Measurements from ENCODE around the gene DPYSL5.

The DPYSL5 gene

GRCh38 chr2:26957041-26957440 lies 109.1 kb downstream of the DPYSL5 start:
- DNase-seq = no peak
- H3K27me3 ChIP-seq (replicated peaks in 2 of 5; ENCODE audit: control insufficient read depth in 4 of 5, insufficient read depth in 5 of 5, low read length in 4 of 5) = peaks cover 0 to 8% (median 0%) of the 10 kb centered on the region in 5 experiments
- H3K9me3 ChIP-seq (ENCODE audit: control extremely low read depth in 1 of 5, control insufficient read depth in 4 of 5, insufficient read depth in 2 of 5, low read depth in 1 of 5, low read length in 4 of 5) = no peaks in the 10 kb centered on the region
- ChIA-PET CTCF (interaction anchor here (0.7 to 14.2 kb wide), 7 partner anchors 15 to 111 kb away, joined by 3 to 319 read pairs (median 3); no protein-coding TSS in a partner anchor), POLR2A (interaction anchor here (0.6 kb wide), 1 partner anchor 84 kb away, joined by 6 read pairs; no protein-coding TSS in a partner anchor)
- peaks cover 0 to 7% (median 6%) of the 10 kb centered on the region in 4 experiments for H3K4me1 ChIP-seq (ENCODE audit: control extremely low read depth in 1 of 4, control insufficient read depth in 4 of 4, insufficient read depth in 4 of 4, low read length in 3 of 4)
- H3K36me3 ChIP-seq (ENCODE audit: control insufficient read depth in 4 of 4, insufficient read depth in 4 of 4, low read length in 3 of 4) = no peaks in the 10 kb centered on the region
- no peak overlapping the region for H3K27ac ChIP-seq (ENCODE audit: insufficient read depth in 1 of 2, low read depth in 1 of 2, low read length in 2 of 2, poor library complexity in 1 of 2, severe bottlenecking in 2 of 2)
- H3K4me3 ChIP-seq (ENCODE audit: control insufficient read depth in 1 of 7, extremely low read depth in 1 of 7, insufficient read depth in 4 of 7, low read depth in 2 of 7, low read length in 6 of 7) = no peak overlapping the region
- WGBS (ENCODE audit: insufficient coverage) = no CpG with 5 or more reads among the region's 3 CpGs

GRCh38 chr2:26957534-26957933 lies 109.6 kb downstream of the DPYSL5 start:
- H3K27me3 ChIP-seq (replicated peaks in 2 of 5; ENCODE audit: control insufficient read depth in 4 of 5, insufficient read depth in 5 of 5, low read length in 4 of 5) = peaks cover 0 to 8% (median 0%) of the 10 kb centered on the region in 5 experiments
- no peaks in the 10 kb centered on the region for H3K9me3 ChIP-seq (ENCODE audit: control extremely low read depth in 1 of 5, control insufficient read depth in 4 of 5, insufficient read depth in 2 of 5, low read depth in 1 of 5, low read length in 4 of 5)
- no peak overlapping the region for H3K4me3 ChIP-seq (ENCODE audit: control insufficient read depth in 1 of 7, extremely low read depth in 1 of 7, insufficient read depth in 4 of 7, low read depth in 2 of 7, low read length in 6 of 7)
- H3K36me3 ChIP-seq (ENCODE audit: control insufficient read depth in 4 of 4, insufficient read depth in 4 of 4, low read length in 3 of 4) = no peaks in the 10 kb centered on the region
- CTCF ChIA-PET = interaction anchor here (0.7 to 14.2 kb wide), 6 partner anchors 11 to 111 kb away, joined by 3 to 319 read pairs (median 3); no protein-coding TSS in a partner anchor
- POLR2A ChIA-PET = no interaction called here
- peaks cover 0 to 7% (median 6%) of the 10 kb centered on the region in 4 experiments for H3K4me1 ChIP-seq (ENCODE audit: control extremely low read depth in 1 of 4, control insufficient read depth in 4 of 4, insufficient read depth in 4 of 4, low read length in 3 of 4)
- WGBS (ENCODE audit: insufficient coverage) = 100% methylated on average over 2 of the region's 3 CpGs
- DNase-seq = no peak
- no peak overlapping the region for H3K27ac ChIP-seq (ENCODE audit: insufficient read depth in 1 of 2, low read depth in 1 of 2, low read length in 2 of 2, poor library complexity in 1 of 2, severe bottlenecking in 2 of 2)

GRCh38 chr2:26959331-26959730 lies 111.4 kb downstream of the DPYSL5 start:
- peaks cover 0 to 8% (median 0%) of the 10 kb centered on the region in 5 experiments for H3K27me3 ChIP-seq (replicated peaks in 2 of 5; ENCODE audit: control insufficient read depth in 4 of 5, insufficient read depth in 5 of 5, low read length in 4 of 5)
- ChIA-PET CTCF (interaction anchor here (0.6 to 14.2 kb wide), 15 partner anchors 8 to 419 kb away, joined by 3 to 319 read pairs (median 4); no protein-coding TSS in a partner anchor), POLR2A (interaction anchor here (0.6 kb wide), 1 partner anchor 101 kb away, joined by 4 read pairs; no protein-coding TSS in a partner anchor)
- H3K27ac ChIP-seq (ENCODE audit: insufficient read depth in 1 of 2, low read depth in 1 of 2, low read length in 2 of 2, poor library complexity in 1 of 2, severe bottlenecking in 2 of 2) = no peak overlapping the region
- no peaks in the 10 kb centered on the region for H3K36me3 ChIP-seq (ENCODE audit: control insufficient read depth in 4 of 4, insufficient read depth in 4 of 4, low read length in 3 of 4)
- no peaks in the 10 kb centered on the region for H3K9me3 ChIP-seq (ENCODE audit: control extremely low read depth in 1 of 5, control insufficient read depth in 4 of 5, insufficient read depth in 2 of 5, low read depth in 1 of 5, low read length in 4 of 5)
- WGBS (ENCODE audit: insufficient coverage) = 71% methylated on average over 2 of the region's 2 CpGs
- DNase-seq = peak in 2 of 3 donors; percentile 26 to 32
- no peak overlapping the region for H3K4me3 ChIP-seq (ENCODE audit: control insufficient read depth in 1 of 7, extremely low read depth in 1 of 7, insufficient read depth in 4 of 7, low read depth in 2 of 7, low read length in 6 of 7)
- peaks cover 0 to 7% (median 6%) of the 10 kb centered on the region in 4 experiments for H3K4me1 ChIP-seq (ENCODE audit: control extremely low read depth in 1 of 4, control insufficient read depth in 4 of 4, insufficient read depth in 4 of 4, low read length in 3 of 4)

GRCh38 chr2:26964446-26965130 lies 116.7 kb downstream of the DPYSL5 start:
- WGBS (ENCODE audit: insufficient coverage) = no CpG with 5 or more reads among the region's 3 CpGs

GRCh38 chr2:26968001-26968400 lies 120.1 kb downstream of the DPYSL5 start:
- POLR2A ChIA-PET = no interaction called here
- Histone ChIP-seq H3K36me3 (ENCODE audit: control insufficient read depth in 4 of 4, insufficient read depth in 4 of 4, low read length in 3 of 4) (no peaks in the 10 kb centered on the region), H3K9me3 (ENCODE audit: control extremely low read depth in 1 of 5, control insufficient read depth in 4 of 5, insufficient read depth in 2 of 5, low read depth in 1 of 5, low read length in 4 of 5) (no peaks in the 10 kb centered on the region), H3K4me1 (ENCODE audit: control extremely low read depth in 1 of 4, control insufficient read depth in 4 of 4, insufficient read depth in 4 of 4, low read length in 3 of 4) (peaks cover 0 to 20% (median 13%) of the 10 kb centered on the region in 4 experiments), H3K4me3 (ENCODE audit: control insufficient read depth in 1 of 7, extremely low read depth in 1 of 7, insufficient read depth in 4 of 7, low read depth in 2 of 7, low read length in 6 of 7) (no peak overlapping the region), H3K27ac (ENCODE audit: insufficient read depth in 1 of 2, low read depth in 1 of 2, low read length in 2 of 2, poor library complexity in 1 of 2, severe bottlenecking in 2 of 2) (no peak overlapping the region), H3K27me3 (replicated peaks in 2 of 5; ENCODE audit: control insufficient read depth in 4 of 5, insufficient read depth in 5 of 5, low read length in 4 of 5) (peaks cover 0 to 28% (median 0%) of the 10 kb centered on the region in 5 experiments)
- no CpG with 5 or more reads among the region's 3 CpGs for WGBS (ENCODE audit: insufficient coverage)
- CTCF ChIA-PET = interaction anchor here (1.0 to 14.2 kb wide), 7 partner anchors 9 to 116 kb away, joined by 3 to 319 read pairs (median 4); no protein-coding TSS in a partner anchor
- DNase-seq = no peak

More at GRCh38 chr2:26964446-26965130, 116.7 kb downstream of the DPYSL5 start:
- POLR2A ChIA-PET = no interaction called here
- Histone ChIP-seq H3K4me3 (ENCODE audit: control insufficient read depth in 1 of 7, extremely low read depth in 1 of 7, insufficient read depth in 4 of 7, low read depth in 2 of 7, low read length in 6 of 7) (no peak overlapping the region), H3K36me3 (ENCODE audit: control insufficient read depth in 4 of 4, insufficient read depth in 4 of 4, low read length in 3 of 4) (no peaks in the 10 kb centered on the region), H3K4me1 (ENCODE audit: control extremely low read depth in 1 of 4, control insufficient read depth in 4 of 4, insufficient read depth in 4 of 4, low read length in 3 of 4) (peaks cover 0 to 6% (median 4%) of the 10 kb centered on the region in 4 experiments), H3K27me3 (replicated peaks in 2 of 5; ENCODE audit: control insufficient read depth in 4 of 5, insufficient read depth in 5 of 5, low read length in 4 of 5) (peaks cover 0 to 15% (median 0%) of the 10 kb centered on the region in 5 experiments), H3K27ac (ENCODE audit: insufficient read depth in 1 of 2, low read depth in 1 of 2, low read length in 2 of 2, poor library complexity in 1 of 2, severe bottlenecking in 2 of 2) (no peak overlapping the region), H3K9me3 (ENCODE audit: control extremely low read depth in 1 of 5, control insufficient read depth in 4 of 5, insufficient read depth in 2 of 5, low read depth in 1 of 5, low read length in 4 of 5) (no peaks in the 10 kb centered on the region)
- CTCF ChIA-PET = interaction anchor here (1.0 to 14.2 kb wide), 6 partner anchors 11 to 86 kb away, joined by 3 to 319 read pairs (median 6); no protein-coding TSS in a partner anchor
- no peak for DNase-seq

GRCh38 chr2:26969077-26969844 lies 121.3 kb downstream of the DPYSL5 start:
- ChIA-PET CTCF (interaction anchor here (0.8 to 14.2 kb wide), 8 partner anchors 8 to 49 kb away, joined by 3 to 319 read pairs (median 3); no protein-coding TSS in a partner anchor), POLR2A (interaction anchor here (0.6 kb wide), 1 partner anchor 111 kb away, joined by 3 read pairs; no protein-coding TSS in a partner anchor)
- Histone ChIP-seq H3K27me3 (replicated peaks in 2 of 5; ENCODE audit: control insufficient read depth in 4 of 5, insufficient read depth in 5 of 5, low read length in 4 of 5) (peaks cover 0 to 30% (median 0%) of the 10 kb centered on the region in 5 experiments), H3K4me3 (ENCODE audit: control insufficient read depth in 1 of 7, extremely low read depth in 1 of 7, insufficient read depth in 4 of 7, low read depth in 2 of 7, low read length in 6 of 7) (peak overlapping the region in 1 of 7 experiments; percentile 78), H3K9me3 (ENCODE audit: control extremely low read depth in 1 of 5, control insufficient read depth in 4 of 5, insufficient read depth in 2 of 5, low read depth in 1 of 5, low read length in 4 of 5) (no peaks in the 10 kb centered on the region), H3K36me3 (ENCODE audit: control insufficient read depth in 4 of 4, insufficient read depth in 4 of 4, low read length in 3 of 4) (no peaks in the 10 kb centered on the region), H3K4me1 (ENCODE audit: control extremely low read depth in 1 of 4, control insufficient read depth in 4 of 4, insufficient read depth in 4 of 4, low read length in 3 of 4) (peaks cover 0 to 20% (median 13%) of the 10 kb centered on the region in 4 experiments), H3K27ac (ENCODE audit: insufficient read depth in 1 of 2, low read depth in 1 of 2, low read length in 2 of 2, poor library complexity in 1 of 2, severe bottlenecking in 2 of 2) (no peak overlapping the region)
- WGBS (ENCODE audit: insufficient coverage) = 69% methylated on average over 9 of the region's 10 CpGs
- no peak for DNase-seq
